ENCODE results near the gene HMCES. TPM values are rescaled to one million over a fixed set of nuclear protein-coding genes. Genes with fewer than 3 reads are reported as not detected.

HMCES gene
- total and polyA plus RNA-seq, 2 experiments from 2014 or later: 20.1 to 34.3 TPM

DNA sequence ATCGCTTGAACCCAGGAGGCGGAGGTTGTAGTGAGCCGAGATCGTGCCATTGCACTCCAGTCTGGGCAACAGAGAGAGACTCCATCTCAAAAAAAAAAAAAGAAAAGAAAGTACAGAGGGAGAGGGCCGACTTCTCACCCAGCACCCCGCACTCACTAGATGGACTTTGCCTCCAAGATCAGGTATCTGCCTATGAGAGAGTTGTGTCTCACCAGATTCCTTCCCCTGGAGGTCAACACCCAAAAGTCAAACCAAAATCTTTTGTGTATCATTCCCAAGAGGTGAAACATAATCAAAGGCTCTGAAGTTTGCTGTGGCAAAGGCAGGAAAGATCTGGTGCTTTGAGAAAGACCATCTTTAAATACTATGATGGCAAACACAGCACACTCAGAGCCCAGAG is 51.2 kb downstream of the HMCES start:
- no peak overlapping the region for H3K4me3 ChIP-seq
- no peaks in the 10 kb centered on the region for H3K9me3 ChIP-seq (ENCODE audit: low read depth)
- no peak for TF ChIP-seq EZH2phosphoT487 (IDR thresholded peaks at IDR 0.05; ENCODE audit: low read depth, severe bottlenecking, unreplicated experiment)
- no peak for TF ChIP-seq EZH2 (IDR thresholded peaks at IDR 0.05; ENCODE audit: borderline replicate concordance)
- TF ChIP-seq, protein P1, sequence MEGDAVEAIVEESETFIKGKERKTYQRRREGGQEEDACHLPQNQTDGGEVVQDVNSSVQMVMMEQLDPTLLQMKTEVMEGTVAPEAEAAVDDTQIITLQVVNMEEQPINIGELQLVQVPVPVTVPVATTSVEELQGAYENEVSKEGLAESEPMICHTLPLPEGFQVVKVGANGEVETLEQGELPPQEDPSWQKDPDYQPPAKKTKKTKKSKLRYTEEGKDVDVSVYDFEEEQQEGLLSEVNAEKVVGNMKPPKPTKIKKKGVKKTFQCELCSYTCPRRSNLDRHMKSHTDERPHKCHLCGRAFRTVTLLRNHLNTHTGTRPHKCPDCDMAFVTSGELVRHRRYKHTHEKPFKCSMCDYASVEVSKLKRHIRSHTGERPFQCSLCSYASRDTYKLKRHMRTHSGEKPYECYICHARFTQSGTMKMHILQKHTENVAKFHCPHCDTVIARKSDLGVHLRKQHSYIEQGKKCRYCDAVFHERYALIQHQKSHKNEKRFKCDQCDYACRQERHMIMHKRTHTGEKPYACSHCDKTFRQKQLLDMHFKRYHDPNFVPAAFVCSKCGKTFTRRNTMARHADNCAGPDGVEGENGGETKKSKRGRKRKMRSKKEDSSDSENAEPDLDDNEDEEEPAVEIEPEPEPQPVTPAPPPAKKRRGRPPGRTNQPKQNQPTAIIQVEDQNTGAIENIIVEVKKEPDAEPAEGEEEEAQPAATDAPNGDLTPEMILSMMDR (IDR thresholded peaks at IDR 0.05; ENCODE audit: poor library complexity): no peak
- H3K9me2 ChIP-seq (replicated peaks; ENCODE audit: insufficient read depth): no peaks in the 10 kb centered on the region
- no peaks in the 10 kb centered on the region for H3K4me1 ChIP-seq (ENCODE audit: insufficient read depth)
- no peak overlapping the region for H3K27ac ChIP-seq
- WGBS (ENCODE audit: low lambda C conversion rate, missing lambda C conversion rate): 85% methylated on average over 6 of the region's 6 CpGs
- H3K79me2 ChIP-seq: no peaks in the 10 kb centered on the region
- no peaks in the 10 kb centered on the region for H4K20me1 ChIP-seq (ENCODE audit: insufficient read depth, poor library complexity, severe bottlenecking)
- H3K36me3 ChIP-seq (replicated peaks; ENCODE audit: insufficient read depth, low read depth): no peaks in the 10 kb centered on the region
- no peaks in the 10 kb centered on the region for H3K27me3 ChIP-seq
- H2AFZ ChIP-seq: no peak overlapping the region
- no peak overlapping the region for H3K4me2 ChIP-seq
- DNase-seq (ENCODE audit: low spot score): no peak

DNA sequence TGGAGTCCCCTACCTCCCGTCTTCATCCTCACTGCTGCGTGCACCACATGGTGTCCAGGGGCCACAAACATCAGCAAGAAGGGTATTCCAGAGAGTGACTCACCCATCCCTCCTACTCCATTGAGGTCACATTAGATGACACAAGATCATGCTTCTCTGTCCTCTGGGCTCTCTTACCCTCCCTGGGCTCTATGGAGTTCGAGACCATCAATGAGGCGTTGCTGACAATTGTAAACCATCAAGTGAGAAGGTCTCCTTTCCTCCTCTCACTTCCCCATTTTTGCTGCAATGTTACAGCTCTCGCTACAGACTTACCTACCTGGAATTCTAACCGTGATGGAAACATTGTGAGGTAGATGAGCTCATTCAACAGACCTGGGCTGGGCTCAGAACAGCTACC is 51.7 kb downstream of the HMCES start:
- Histone ChIP-seq H3K4me1 (ENCODE audit: insufficient read depth) (no peaks in the 10 kb centered on the region), H3K4me2 (no peak overlapping the region), H4K20me1 (ENCODE audit: insufficient read depth, poor library complexity, severe bottlenecking) (no peaks in the 10 kb centered on the region), H3K9me3 (ENCODE audit: low read depth) (no peaks in the 10 kb centered on the region), H2AFZ (no peak overlapping the region), H3K27me3 (no peaks in the 10 kb centered on the region), H3K9me2 (replicated peaks; ENCODE audit: insufficient read depth) (no peaks in the 10 kb centered on the region), H3K4me3 (no peak overlapping the region), H3K36me3 (replicated peaks; ENCODE audit: insufficient read depth, low read depth) (no peaks in the 10 kb centered on the region), H3K79me2 (no peaks in the 10 kb centered on the region), H3K27ac (no peak overlapping the region)
- TF ChIP-seq EZH2phosphoT487 (IDR thresholded peaks at IDR 0.05; ENCODE audit: low read depth, severe bottlenecking, unreplicated experiment): no peak
- TF ChIP-seq, protein P1 (IDR thresholded peaks at IDR 0.05; ENCODE audit: poor library complexity): no peak
- no peak for DNase-seq (ENCODE audit: low spot score)
- 94% methylated on average over 6 of the region's 6 CpGs for WGBS (ENCODE audit: low lambda C conversion rate, missing lambda C conversion rate)

DNA sequence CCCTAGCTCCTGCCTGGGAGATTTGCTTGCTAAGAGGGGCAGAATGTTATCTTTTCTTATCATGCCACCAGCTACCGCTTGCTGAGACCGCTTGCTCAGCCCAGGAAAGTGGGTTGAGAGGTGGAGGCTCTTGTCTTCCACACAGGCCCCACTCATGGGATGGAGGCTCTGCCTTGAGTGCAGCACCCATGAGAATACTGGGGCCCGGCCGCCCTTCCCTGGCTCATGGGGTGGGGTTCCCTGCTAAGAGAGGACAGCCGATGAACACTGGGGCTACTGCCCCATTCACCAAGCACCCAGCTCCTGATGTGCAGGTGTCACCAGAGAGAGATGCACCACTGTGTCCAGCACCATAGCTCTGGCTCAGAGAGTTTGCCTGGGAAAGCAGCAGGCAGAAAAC is 55.2 kb downstream of the HMCES start:
- DNase-seq (ENCODE audit: low spot score): no peak
- no peak overlapping the region for H3K4me3 ChIP-seq
- H3K27ac ChIP-seq: no peak overlapping the region
- H3K4me2 ChIP-seq: no peak overlapping the region
- no peaks in the 10 kb centered on the region for H3K9me3 ChIP-seq (ENCODE audit: low read depth)
- no peaks in the 10 kb centered on the region for H3K79me2 ChIP-seq
- no peak overlapping the region for H2AFZ ChIP-seq
- H3K27me3 ChIP-seq: no peaks in the 10 kb centered on the region
- 82% methylated on average over 5 of the region's 5 CpGs for WGBS (ENCODE audit: low lambda C conversion rate, missing lambda C conversion rate)
- no peaks in the 10 kb centered on the region for H3K9me2 ChIP-seq (replicated peaks; ENCODE audit: insufficient read depth)
- TF ChIP-seq EZH2 (IDR thresholded peaks at IDR 0.05; ENCODE audit: borderline replicate concordance) (no peak), EZH2phosphoT487 (IDR thresholded peaks at IDR 0.05; ENCODE audit: low read depth, severe bottlenecking, unreplicated experiment) (no peak)
- TF ChIP-seq, protein P1 (IDR thresholded peaks at IDR 0.05; ENCODE audit: poor library complexity): no peak
- H3K36me3 ChIP-seq (replicated peaks; ENCODE audit: insufficient read depth, low read depth): no peaks in the 10 kb centered on the region
- no peaks in the 10 kb centered on the region for H4K20me1 ChIP-seq (ENCODE audit: insufficient read depth, poor library complexity, severe bottlenecking)
- H3K4me1 ChIP-seq (ENCODE audit: insufficient read depth): peaks cover 12% of the 10 kb centered on the region

All from hepatocyte (in vitro differentiated cells).